Small intestine (tissue), 7 donors: ENCODE results near the gene TPCN2. TPM values are rescaled to one million over a fixed set of nuclear protein-coding genes. Genes with fewer than 3 reads are reported as not detected.
"Not testable (repeated sequence)": the region's sequence is repeated elsewhere in the genome, so short reads cannot be mapped to it uniquely, and the experiment has no call there.

Experiments used
- DNase-seq, 2 donors: peaks; one replicate each; pipeline versions ENCODE4 v3.0.0 to v3.0.0-alpha.2; 2013
- FAIRE-seq: peaks from 2 replicates; lab custom pipeline; 2012; peaks lifted over from hg19 to GRCh38; lab: Jason Lieb, UNC
- H3K27ac ChIP-seq, 3 donors: one replicate each; pipeline ENCODE4 v1.5.1; 2013; ENCODE audit warnings: low read length in 2 of 3, mild to moderate bottlenecking in 2 of 3, control low read depth in 1 of 3, inconsistent platforms in 1 of 3, low read depth in 1 of 3, moderate library complexity in 1 of 3
- H3K27me3 ChIP-seq, 3 donors: one replicate each; pipeline ENCODE4 v1.6.1; 2013; ENCODE audit warnings: low read length in 3 of 3, inconsistent platforms in 1 of 3; ENCODE audit not compliant: control insufficient read depth in 3 of 3, insufficient read depth in 3 of 3
- H3K36me3 ChIP-seq, 3 donors: one replicate each; pipeline ENCODE4 v1.6.1; 2013; ENCODE audit warnings: low read length in 3 of 3, inconsistent platforms in 1 of 3, low read depth in 1 of 3, mild to moderate bottlenecking in 1 of 3, moderate library complexity in 1 of 3; ENCODE audit not compliant: control insufficient read depth in 3 of 3, insufficient read depth in 2 of 3
- H3K4me1 ChIP-seq, 3 donors: one replicate each; pipeline ENCODE4 v1.6.1; 2013; ENCODE audit warnings: low read length in 2 of 3, inconsistent platforms in 1 of 3, low read depth in 1 of 3, mild to moderate bottlenecking in 1 of 3, moderate library complexity in 1 of 3; ENCODE audit not compliant: control insufficient read depth in 3 of 3, insufficient read depth in 2 of 3
- H3K4me3 ChIP-seq, 3 donors: one replicate each; pipeline ENCODE4 v1.5.1; 2013; ENCODE audit warnings: low read length in 3 of 3, control low read depth in 1 of 3, inconsistent platforms in 1 of 3, low read depth in 1 of 3, mild to moderate bottlenecking in 1 of 3, moderate library complexity in 1 of 3
- H3K9me3 ChIP-seq, 2 donors: one replicate each; pipeline ENCODE4 v1.6.1; 2013; ENCODE audit warnings: low read depth in 1 of 2, low read length in 1 of 2; ENCODE audit not compliant: control insufficient read depth in 2 of 2, insufficient read depth in 1 of 2
- WGBS, 3 donors: extraction: QIAGEN DNeasy Blood & Tissue Kit; methylation state at CpG; one replicate each; pipeline ENCODE4 v1.1.7; 2013; 5-methylcytosine and 5-hydroxymethylcytosine counted together
- polyA plus RNA-seq, 4 donors: library from polyadenylated mRNA; stranded (reverse) in 3 of 4; unstranded in 1 of 4; fragments of 200-250 nt in 3 of 4; fragments of 120-200 nt in 1 of 4; gene quantifications; one replicate each; pipeline versions ENCODE4 v1.2.1 to v1.2.3, GENCODE V29; 2013
- donor health status: healthy with polysubstance abuse.
- donor health status: control.
- donor health status: control.
- donor health status: Bipolar disorder and iron deficiency.
- donor health status: healthy.

Gene TPCN2
- polyA plus RNA-seq, 4 donors = 11.1 to 32.8 (median 12.8) TPM

DNA sequence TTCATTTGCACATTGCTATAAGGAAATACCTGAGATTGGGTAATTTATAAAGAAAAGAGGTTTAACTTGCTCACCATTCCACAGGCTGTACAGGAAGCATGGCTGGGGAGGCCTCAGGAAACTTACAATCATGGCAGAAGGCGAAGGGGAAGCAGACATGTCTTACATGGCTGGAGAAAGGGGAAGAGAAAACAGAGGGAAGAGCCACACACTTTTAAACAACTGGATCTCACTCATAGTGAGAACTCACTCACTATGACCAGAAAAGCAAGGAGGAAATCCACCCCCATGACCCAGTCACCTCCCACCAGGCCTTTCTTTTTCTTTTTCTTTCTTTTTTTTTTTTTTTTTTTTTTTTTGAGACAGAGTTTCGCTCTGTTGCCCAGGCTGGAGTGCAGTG lies 85.5 kb downstream of the TPCN2 start:
- H3K27ac ChIP-seq, H3K27me3 ChIP-seq, FAIRE-seq, H3K4me3 ChIP-seq, DNase-seq, H3K4me1 ChIP-seq: not testable (repeated sequence)
- H3K9me3 ChIP-seq = peaks cover 0 to 14% of the 10 kb centered on the region in 2 donors
- 57 to 83% (median 67%) methylated on average over 1 to 2 of the region's 2 CpGs for WGBS, 3 donors
- H3K36me3 ChIP-seq = peaks cover 0 to 22% (median 0%) of the 10 kb centered on the region in 3 donors

DNA sequence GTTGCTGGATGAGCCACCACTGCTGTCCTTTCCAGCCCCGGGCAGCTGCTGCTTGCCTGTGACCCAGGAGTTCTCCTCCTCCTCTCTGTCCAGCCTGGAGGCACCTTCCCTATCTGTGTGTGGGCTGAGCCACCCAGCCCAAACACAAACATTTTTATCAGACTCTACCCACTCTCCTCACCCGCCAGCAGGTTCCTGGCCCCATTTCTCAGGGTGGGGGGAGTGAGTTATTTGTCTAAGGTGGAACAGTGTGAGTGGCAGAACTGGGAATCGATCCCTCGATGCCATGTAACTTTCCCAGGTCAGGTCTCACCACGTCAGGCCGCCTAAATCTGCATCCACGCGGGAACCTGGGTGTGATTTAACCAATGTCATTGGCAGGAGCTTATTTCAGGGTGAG lies 86.2 kb downstream of the TPCN2 start:
- no peak for FAIRE-seq

GRCh38 chr11:69135420-69136363 lies 87.0 kb downstream of the TPCN2 start:
- no peak for DNase-seq
- no peak for FAIRE-seq
- WGBS, 3 donors = 84 to 86% (median 84%) methylated on average over 14 of the region's 14 CpGs
- H3K4me1 ChIP-seq = peaks cover 0 to 5% (median 0%) of the 10 kb centered on the region in 3 donors
- peaks cover 0 to 22% (median 0%) of the 10 kb centered on the region in 3 donors for H3K36me3 ChIP-seq
- no peak overlapping the region for H3K27ac ChIP-seq
- no peak overlapping the region for H3K4me3 ChIP-seq
- H3K27me3 ChIP-seq = no peaks in the 10 kb centered on the region
- H3K9me3 ChIP-seq = peaks cover 0 to 13% of the 10 kb centered on the region in 2 donors

More for the DNA sequence above, 86.2 kb downstream of the TPCN2 start:
- Histone ChIP-seq H3K36me3 (peaks cover 0 to 22% (median 0%) of the 10 kb centered on the region in 3 donors), H3K4me1 (peaks cover 0 to 5% (median 0%) of the 10 kb centered on the region in 3 donors), H3K9me3 (peaks cover 0 to 13% of the 10 kb centered on the region in 2 donors), H3K4me3 (no peak overlapping the region), H3K27me3 (no peaks in the 10 kb centered on the region), H3K27ac (no peak overlapping the region)
- whole genome bisulfite sequencing, 3 donors = 67 to 90% (median 80%) methylated on average over 8 of the region's 8 CpGs
- peak in 1 of 2 donors; percentile 23 for DNase-seq

- Histone ChIP-seq H3K27me3 (no peaks in the 10 kb centered on the region), H3K27ac (no peak overlapping the region), H3K4me1 (peaks cover 0 to 5% (median 0%) of the 10 kb centered on the region in 3 donors), H3K9me3 (peaks cover 0 to 13% of the 10 kb centered on the region in 2 donors), H3K4me3 (no peak overlapping the region), H3K36me3 (peaks cover 0 to 22% (median 0%) of the 10 kb centered on the region in 3 donors)
- DNase-seq (no peak), FAIRE-seq (no peak)
- WGBS, 3 donors = 89 to 97% (median 94%) methylated on average over 9 of the region's 9 CpGs
Observed at GRCh38 chr11:69136471-69136870, 87.7 kb downstream of the TPCN2 start.

DNA sequence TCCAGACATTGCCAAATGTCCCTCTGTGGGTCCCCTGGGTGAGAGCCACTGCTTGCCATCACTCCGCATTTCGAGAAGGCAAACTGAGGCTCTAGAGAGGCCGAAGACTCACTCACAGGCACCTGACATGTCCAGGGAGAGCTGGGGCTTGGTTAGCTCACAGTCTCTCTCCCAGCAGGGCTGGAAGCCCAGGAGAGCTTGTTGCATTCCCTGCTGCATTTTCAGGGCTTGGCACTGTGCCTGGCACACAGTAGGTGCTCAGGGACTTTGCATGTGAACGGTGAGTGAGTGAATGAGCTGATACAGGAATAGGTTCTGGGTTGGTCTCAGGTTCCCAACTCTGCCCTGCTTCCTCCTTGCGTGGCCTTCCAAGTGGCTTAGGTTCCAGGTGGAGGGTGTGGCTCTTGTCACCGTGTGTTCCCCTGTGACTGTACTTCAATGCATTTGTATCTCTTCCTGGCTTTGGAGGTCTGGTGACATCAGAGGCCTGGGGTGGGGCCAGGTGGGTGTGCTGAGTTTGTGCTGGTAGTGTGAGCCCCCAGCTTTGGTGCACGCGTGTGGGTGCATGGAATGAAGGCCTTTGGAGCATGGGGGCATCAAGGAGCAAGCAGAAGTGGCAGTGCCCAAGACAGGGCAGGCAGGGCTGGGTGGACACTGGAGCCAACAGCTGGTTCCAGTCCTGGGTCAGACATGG lies 88.6 kb downstream of the TPCN2 start:
- Histone ChIP-seq H3K9me3 (peaks cover 0 to 13% of the 10 kb centered on the region in 2 donors), H3K27ac (no peak overlapping the region), H3K36me3 (peaks cover 0 to 22% (median 0%) of the 10 kb centered on the region in 3 donors), H3K4me1 (no peaks in the 10 kb centered on the region), H3K27me3 (no peaks in the 10 kb centered on the region), H3K4me3 (no peak overlapping the region)
- WGBS, 3 donors = 68 to 84% (median 82%) methylated on average over 8 of the region's 8 CpGs
- no peak for FAIRE-seq
- peak; percentile 25 to 33 for DNase-seq

GRCh38 chr11:69138265-69138664 lies 89.5 kb downstream of the TPCN2 start:
- H3K4me1 ChIP-seq = no peaks in the 10 kb centered on the region
- FAIRE-seq (no peak), DNase-seq (no peak)
- H3K9me3 ChIP-seq = peaks cover 0 to 8% of the 10 kb centered on the region in 2 donors
- no peak overlapping the region for H3K4me3 ChIP-seq
- no peak overlapping the region for H3K27ac ChIP-seq
- H3K27me3 ChIP-seq = no peaks in the 10 kb centered on the region
- H3K36me3 ChIP-seq = peaks cover 0 to 22% (median 0%) of the 10 kb centered on the region in 3 donors
- WGBS, 3 donors = 59 to 69% (median 67%) methylated on average over 3 of the region's 3 CpGs

- not testable (repeated sequence) for H3K4me1 ChIP-seq, H3K9me3 ChIP-seq, H3K27ac ChIP-seq, FAIRE-seq, H3K27me3 ChIP-seq, DNase-seq, H3K4me3 ChIP-seq
- 92 to 96% (median 94%) methylated on average over 7 of the region's 7 CpGs for WGBS, 3 donors
- H3K36me3 ChIP-seq = peaks cover 0 to 21% (median 0%) of the 10 kb centered on the region in 3 donors
Observed at GRCh38 chr11:69140161-69140560, 91.4 kb downstream of the TPCN2 start.

DNA sequence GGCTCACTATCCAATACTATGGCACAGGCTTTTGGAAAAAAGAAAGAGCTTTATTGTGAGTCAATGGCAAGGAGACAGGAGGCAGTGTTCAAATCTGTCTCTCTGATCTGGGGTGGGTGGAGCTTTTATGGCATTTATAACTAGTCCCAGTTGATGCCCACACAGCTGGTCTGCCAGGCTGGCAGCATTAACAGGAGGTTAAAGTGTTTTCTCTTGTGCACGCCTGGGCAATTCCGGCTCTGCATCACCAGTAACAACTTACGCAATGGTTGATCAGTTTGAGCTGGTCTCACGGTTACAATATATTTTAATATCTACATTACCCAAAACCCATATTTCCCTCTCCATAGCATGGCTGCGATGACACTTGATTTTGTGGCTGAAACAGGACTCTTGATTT lies 91.9 kb downstream of the TPCN2 start:
- Histone ChIP-seq H3K9me3 (peaks cover 0 to 10% of the 10 kb centered on the region in 2 donors), H3K27me3 (no peaks in the 10 kb centered on the region), H3K4me1 (no peaks in the 10 kb centered on the region), H3K4me3 (no peak overlapping the region), H3K27ac (no peak overlapping the region), H3K36me3 (peaks cover 0 to 19% (median 0%) of the 10 kb centered on the region in 3 donors)
- 64 to 83% (median 66%) methylated on average over 5 of the region's 5 CpGs for WGBS, 3 donors
- no peak for FAIRE-seq
- DNase-seq = no peak
